AG09319 (cell line): Measurements from ENCODE around the gene CDH23.

Source experiments
- DNase-seq: peaks from one replicate; pipeline ENCODE4 v3.0.0-alpha.2; 2010; ENCODE audit warnings: low read depth; ENCODE audit errors: extremely low read depth
- TF ChIP-seq, protein P1 (sequence below): IDR thresholded peaks from 2 replicates; pipeline ENCODE4 v1.5.1; 2011; ENCODE audit warnings: low read depth, mild to moderate bottlenecking, inconsistent platforms, low read length, moderate library complexity

The CDH23 gene

DNA sequence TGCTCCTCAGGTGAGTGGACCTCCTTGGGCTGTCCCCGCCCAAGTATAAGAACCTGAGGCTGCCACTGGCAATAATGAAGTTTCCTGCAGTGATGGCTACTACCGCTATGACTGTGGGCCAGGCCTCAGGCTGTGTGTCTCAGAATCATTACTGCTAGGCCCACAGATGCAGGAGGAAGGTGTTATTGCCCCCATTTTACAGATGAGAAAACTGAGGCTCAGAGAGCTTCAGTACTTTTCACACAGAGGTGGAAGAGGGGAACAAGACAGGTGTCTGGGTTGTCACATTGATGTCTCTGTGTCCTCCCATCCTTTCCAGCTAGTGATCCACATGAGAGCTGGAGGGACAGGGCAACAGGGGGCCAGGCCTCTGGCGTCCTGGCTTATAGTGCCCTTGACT lies 155.2 kb downstream of the CDH23 start:
- TF ChIP-seq, protein P1, sequence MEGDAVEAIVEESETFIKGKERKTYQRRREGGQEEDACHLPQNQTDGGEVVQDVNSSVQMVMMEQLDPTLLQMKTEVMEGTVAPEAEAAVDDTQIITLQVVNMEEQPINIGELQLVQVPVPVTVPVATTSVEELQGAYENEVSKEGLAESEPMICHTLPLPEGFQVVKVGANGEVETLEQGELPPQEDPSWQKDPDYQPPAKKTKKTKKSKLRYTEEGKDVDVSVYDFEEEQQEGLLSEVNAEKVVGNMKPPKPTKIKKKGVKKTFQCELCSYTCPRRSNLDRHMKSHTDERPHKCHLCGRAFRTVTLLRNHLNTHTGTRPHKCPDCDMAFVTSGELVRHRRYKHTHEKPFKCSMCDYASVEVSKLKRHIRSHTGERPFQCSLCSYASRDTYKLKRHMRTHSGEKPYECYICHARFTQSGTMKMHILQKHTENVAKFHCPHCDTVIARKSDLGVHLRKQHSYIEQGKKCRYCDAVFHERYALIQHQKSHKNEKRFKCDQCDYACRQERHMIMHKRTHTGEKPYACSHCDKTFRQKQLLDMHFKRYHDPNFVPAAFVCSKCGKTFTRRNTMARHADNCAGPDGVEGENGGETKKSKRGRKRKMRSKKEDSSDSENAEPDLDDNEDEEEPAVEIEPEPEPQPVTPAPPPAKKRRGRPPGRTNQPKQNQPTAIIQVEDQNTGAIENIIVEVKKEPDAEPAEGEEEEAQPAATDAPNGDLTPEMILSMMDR: no peak
- no peak for DNase-seq

DNA sequence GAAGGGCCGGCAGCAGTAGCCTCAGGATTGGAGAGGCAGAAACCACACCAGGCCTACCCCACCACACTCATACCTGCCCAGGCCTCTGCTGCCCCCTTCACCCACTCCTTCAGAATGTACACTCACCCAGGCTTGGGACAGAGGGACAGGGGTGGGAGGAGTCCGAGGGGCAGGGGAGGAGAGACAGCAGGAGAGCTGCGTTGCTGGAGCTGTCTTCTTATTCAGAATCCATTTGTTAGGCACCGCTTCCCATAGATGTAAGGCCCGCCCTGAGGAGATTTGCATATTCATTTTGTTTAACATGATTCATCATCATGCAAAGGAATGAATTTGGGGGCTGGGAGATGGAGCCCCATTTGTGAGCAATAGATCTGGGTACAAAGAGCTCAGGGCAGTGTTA lies 156.7 kb downstream of the CDH23 start:
- TF ChIP-seq, protein P1: no peak
- DNase-seq: no peak

DNA sequence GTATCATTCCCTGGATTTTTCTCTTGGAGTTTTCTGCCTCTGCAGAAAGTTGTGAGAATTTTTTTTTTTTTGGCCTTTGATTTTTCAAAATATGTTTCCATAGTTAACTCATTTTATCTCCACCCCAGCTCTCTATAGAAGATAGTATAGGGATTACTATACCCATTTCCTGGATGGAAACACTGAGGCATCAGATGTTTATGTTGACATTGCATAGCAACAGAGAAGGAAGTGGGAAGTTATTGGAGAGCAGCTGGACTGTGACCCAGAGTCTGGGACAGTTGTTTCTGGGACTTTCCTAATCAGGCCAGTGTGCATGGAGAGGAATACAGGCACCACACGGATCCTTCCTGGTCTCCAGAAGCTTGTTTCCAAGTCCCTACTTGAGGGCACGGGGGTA lies 158.0 kb downstream of the CDH23 start:
- no peak for DNase-seq
- TF ChIP-seq, protein P1: no peak

- DNase-seq: no peak
- TF ChIP-seq, protein P1: no peak
Observed at GRCh38 chr10:71555087-71555723, 158.5 kb downstream of the CDH23 start.

- no peak for DNase-seq
- TF ChIP-seq, protein P1: no peak
Observed at GRCh38 chr10:71555724-71556119, 159.0 kb downstream of the CDH23 start.

- TF ChIP-seq, protein P1: no peak
- DNase-seq: no peak
Observed at GRCh38 chr10:71558991-71559390, 162.3 kb downstream of the CDH23 start.

DNA sequence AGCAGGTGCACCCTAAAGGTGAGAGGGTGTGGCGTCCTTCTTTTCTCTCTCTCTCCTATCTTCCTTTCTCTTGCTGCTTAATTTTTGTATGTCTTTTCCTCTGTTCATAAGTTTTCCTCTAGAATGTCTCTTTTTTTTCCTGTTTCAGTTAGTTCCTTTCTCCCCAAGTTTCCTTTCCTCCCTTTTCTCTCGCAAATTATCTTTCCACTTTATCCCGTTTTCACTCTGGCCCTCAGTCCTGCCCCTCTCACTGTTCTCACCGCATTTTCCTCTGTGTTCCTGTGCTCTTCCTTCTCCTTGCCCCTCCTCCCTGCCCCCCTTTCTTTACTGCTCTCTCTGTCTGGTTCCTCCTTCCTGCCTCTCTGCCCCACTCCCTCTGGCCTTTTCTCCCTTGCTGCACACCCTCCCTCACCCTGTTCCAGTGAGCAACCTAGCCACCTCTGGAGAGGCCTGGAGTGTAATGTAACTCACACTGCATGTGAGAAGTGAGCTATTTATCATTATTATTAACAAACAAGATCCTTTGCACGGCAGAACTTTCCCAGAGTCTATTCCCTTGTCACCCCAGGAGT lies 164.4 kb downstream of the CDH23 start:
- DNase-seq: no peak
- TF ChIP-seq, protein P1: no peak
